DLD1 (cell line): Measurements from ENCODE around the gene TTC3.
"Not testable (repeated sequence)": the region's sequence is repeated elsewhere in the genome, so short reads cannot be mapped to it uniquely, and the experiment has no call there.

ENCODE experiments used
- in situ Hi-C: cut with HindIII; loops from 2 replicates; pipeline ENCODE4 v1.10.0; 2017; ENCODE audit warnings: low sequenced_read_pairs

The TTC3 gene

GRCh38 chr21:37087188-37087587 lies 14.1 kb downstream of the TTC3 start:
- in situ Hi-C loops, result no loop called here

DNA sequence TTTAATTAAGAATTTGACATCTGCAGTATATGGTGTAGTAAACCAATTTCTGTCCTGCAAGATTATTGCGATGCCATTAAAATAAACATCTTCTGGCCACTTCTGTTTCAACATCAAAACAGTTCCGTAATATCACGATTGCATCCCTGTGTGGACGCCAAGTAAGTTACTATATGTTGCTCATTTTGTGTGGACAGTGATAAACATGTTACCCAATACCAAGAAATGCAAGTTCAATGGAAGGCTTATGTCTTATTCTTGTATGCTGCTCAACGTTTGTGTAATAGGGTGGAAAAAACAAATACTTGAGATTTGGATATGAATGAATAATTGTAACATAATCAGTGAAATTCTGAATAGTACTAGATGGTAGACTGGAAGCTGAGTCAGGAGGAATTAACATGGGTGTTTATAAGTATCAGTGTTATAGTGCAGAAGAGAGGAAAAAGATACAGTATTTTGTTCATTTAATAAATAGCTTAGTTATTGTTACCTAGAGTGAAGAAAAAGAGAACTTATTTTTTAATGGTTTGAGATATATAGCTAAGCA lies 15.2 kb downstream of the TTC3 start:
- in situ Hi-C loops, result no loop called here

- in situ Hi-C loops, result no loop called here
Measured at GRCh38 chr21:37093977-37094376, 20.9 kb downstream of the TTC3 start.

DNA sequence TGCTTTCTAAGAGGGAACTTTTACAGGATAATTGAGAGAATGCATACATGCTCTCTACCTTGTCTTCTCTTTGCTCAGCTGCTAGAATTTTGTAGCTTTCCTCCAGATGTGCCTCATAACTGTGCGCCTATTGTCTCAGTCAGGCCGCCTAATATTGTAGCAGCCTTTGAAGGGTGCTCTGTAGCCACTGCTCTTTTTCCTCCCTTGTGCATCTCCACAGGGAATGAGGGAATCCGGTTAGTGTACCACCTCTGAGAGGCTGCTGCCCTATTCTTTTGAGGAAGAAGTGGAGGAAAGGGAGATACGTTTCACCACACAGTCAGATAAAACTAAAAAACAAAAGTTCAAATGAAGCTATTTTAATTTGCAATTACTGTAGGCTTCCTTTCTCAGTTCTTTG lies 22.8 kb downstream of the TTC3 start:
- in situ Hi-C loops, result no loop called here

DNA sequence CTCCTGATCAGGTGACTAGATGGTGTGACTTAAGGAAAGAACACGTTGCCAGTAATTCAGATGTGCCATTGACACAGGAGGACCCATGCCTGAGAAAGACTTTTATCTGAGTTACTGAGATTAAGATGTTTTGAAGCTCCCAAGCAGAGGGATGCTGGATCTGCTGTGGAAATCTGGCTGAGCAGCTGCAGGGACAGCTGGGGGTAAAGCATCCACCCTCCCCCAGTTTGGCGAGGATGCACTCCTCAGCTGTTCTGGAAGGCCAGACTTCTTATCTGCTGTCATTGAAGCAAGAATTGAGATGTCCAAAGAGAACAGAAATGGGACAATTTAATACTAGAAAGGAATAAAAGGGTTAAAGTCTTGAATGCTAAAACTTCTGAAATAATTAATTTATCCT lies 25.7 kb downstream of the TTC3 start:
- in situ Hi-C loops, result no loop called here

- in situ Hi-C loops, result no loop called here
Measured at GRCh38 chr21:37100316-37100715, 27.3 kb downstream of the TTC3 start.

DNA sequence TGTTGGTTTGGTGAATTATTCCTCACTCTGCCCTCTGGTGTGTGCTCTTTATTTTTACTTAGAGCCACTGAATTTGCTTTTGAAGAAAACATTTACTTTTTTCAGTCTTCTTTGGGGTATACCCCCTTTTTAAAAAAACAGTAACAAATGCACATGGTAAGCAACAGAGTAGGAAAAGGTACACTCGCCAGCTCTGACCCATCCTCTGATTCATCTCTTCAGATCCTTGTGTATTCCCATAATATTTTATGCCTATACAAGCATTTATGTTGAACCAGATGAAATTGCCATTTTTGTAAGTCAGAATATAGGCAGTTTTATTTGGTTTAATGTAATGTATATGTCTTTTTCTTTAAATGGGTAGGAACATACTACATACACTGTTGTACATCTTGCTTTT lies 28.3 kb downstream of the TTC3 start:
- in situ Hi-C loops, result no loop called here

DNA sequence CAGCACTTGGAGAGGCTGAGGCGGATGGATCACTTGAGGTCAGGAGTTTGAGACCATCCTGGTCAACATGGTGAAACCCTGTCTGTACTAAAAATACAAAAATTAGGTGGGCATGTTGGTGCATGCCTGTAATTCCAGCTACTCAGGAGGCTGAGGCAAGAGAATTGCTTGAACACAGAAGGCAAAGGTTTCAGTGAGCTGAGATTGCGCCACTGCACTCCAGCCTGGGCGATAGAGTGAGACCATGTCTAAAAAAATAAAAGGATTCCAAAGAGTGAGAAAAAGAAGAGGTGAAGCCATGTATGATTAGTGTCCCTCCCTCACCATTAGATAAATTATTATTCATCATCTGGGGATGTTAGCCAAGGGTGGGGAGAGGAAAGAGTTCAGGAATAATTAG lies 29.7 kb downstream of the TTC3 start:
- in situ Hi-C loops, result not testable (repeated sequence)

GRCh38 chr21:37106998-37107397 lies 33.9 kb downstream of the TTC3 start:
- in situ Hi-C loops, result no loop called here

DNA sequence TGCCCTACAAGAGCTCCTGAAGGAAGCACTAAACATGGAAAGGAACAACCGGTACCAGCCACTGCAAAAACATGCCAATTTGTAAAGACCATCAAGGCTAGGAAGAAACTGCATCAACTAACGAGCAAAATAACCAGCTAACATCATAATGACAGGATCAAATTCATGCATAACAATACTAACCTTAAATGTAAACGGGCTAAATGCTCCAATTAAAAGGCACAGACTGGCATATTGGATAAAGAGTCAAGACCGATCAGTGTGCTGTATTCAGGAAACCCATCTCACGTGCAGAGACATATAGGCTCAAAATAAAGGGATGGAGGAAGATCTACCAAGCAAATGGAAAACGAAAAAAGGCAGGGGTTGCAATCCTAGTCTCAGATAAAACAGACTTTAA lies 38.0 kb downstream of the TTC3 start:
- in situ Hi-C loops, result not testable (repeated sequence)

DNA sequence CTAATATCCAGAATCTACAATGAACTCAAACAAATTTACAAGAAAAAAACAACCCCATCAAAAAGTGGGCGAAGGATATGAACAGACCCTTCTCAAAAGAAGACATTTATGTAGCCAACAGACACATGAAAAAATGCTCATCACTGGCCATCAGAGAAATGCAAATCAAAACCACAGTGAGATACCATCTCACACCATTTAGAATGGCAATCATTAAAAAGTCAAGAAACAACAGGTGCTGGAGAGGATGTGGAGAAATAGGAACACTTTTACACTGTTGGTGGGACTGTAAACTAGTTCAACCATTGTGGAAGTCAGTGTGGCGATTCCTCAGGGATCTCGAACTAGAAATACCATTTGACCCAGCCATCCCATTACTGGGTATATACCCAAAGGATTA lies 41.2 kb downstream of the TTC3 start:
- in situ Hi-C loops, result not testable (repeated sequence)

GRCh38 chr21:37116459-37116858 lies 43.4 kb downstream of the TTC3 start:
- in situ Hi-C loops, result not testable (repeated sequence)

GRCh38 chr21:37117204-37117603 lies 44.1 kb downstream of the TTC3 start:
- in situ Hi-C loops, result no loop called here

DNA sequence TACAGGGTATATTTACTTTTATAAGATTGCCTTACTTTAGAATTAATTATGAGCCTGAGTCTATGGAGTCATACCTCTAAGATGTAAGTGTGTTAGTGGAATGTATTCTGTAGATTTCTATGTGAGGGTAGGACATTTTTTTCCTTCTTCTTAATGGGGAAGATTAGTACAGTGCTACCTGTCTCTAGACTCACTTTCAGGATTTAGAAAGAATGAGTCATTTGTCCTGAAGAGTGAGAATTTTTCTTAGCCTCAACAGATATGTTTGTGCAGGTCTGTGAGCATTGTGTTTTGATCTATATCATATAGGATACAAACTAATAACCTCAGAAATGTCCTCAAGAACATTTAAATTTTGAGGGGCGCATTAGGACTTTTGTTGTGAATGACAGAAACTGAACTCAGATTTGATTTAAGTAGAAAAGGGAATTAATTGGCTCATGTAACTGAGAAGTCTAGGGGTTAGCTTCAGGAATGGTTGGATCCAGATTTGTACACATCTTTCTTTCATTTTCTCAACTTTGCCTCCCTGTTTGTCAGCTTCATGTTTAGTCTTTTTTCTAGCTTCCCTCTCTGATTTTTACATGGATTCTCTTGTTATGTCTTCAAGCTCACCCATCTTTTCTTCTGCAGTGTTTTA lies 45.3 kb downstream of the TTC3 start:
- in situ Hi-C loops, result no loop called here

GRCh38 chr21:37119421-37120218 lies 46.6 kb downstream of the TTC3 start:
- in situ Hi-C loops, result no loop called here

DNA sequence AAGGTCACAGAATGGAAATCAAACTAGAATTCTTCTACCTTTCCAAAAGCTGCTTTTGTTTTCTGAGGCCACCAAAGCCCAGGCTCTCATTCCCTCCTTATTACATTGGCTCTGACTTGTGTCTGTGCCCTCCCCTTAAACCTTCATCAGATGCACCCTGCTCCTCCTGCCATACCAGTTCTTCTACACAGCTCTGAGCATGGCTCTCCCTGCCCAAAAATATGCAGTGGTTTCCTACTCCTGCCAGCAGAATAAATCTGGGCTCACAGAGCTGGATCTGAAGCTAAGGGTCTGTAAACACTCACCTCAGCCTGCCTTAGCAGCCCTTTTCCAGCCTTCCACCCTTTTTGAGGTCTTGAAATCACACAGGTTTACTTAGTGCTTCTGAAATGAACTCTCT lies 55.0 kb downstream of the TTC3 start:
- in situ Hi-C loops, result no loop called here

GRCh38 chr21:37130971-37131370 lies 57.9 kb downstream of the TTC3 start:
- in situ Hi-C loops, result no loop called here

GRCh38 chr21:37136261-37136660 lies 63.2 kb downstream of the TTC3 start:
- in situ Hi-C loops, result no loop called here

DNA sequence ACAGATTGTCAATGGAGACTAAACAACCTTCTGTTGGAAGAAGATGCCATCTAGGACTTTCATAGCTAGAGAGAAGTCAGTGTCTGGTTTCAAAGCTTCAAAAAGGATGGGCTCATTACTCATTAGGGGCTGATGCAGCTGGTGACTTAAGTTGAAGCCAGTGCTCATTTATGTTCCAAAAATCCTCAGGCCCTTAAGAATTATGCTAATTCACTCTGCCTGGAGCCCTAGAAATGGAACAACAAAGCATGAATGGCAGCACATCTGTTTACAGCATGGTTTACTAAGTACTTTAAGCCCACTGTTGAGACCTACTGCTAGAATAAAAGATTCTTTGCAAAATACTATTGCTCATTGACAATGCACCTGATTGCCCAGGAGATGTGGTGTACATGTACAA lies 63.7 kb downstream of the TTC3 start:
- in situ Hi-C loops, result no loop called here

- in situ Hi-C loops, result no loop called here
Measured at GRCh38 chr21:37139154-37139553, 66.1 kb downstream of the TTC3 start.

DNA sequence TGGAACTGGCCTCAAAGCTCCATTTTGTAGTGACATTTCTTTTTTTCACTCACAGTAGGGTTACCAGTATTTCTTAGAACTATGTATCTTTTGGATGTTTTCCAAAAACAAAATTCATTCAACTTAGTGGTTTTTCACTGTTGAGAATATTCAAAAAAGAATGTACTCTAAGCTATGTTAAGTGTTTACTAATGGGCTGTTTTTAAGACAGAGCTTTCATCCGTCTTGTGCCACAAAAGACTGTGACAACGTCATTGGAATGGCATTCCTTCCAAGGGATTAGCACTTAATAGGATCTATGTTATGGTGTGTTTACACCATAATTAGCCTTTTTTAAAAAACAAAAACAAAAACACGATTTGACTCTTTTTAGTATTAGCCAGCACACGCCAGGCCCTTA lies 66.8 kb downstream of the TTC3 start:
- in situ Hi-C loops, result no loop called here

DNA sequence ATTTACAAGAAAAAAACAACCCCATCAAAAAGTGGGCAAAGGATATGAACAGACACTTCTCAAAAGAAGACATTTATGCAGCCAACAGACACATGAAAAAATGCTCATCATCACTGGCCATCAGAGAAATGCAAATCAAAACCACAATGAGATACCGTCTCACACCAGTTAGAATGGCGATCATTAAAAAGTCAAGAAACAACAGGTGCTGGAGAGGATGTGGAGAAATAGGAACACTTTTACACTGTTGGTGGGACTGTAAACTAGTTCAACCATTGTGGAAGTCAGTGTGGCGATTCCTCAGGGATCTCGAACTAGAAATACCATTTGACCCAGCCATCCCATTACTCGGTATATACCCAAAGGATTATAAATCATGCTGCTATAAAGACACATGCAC lies 70.3 kb downstream of the TTC3 start:
- in situ Hi-C loops, result not testable (repeated sequence)
